ENCODE results near the gene SF3B2.
"Not testable (repeated sequence)": the region's sequence is repeated elsewhere in the genome, so short reads cannot be mapped to it uniquely, and the experiment has no call there.

SF3B2 gene

GRCh38 chr11:66072081-66072480, 19.9 kb downstream of the SF3B2 start:
- no peak for DNase-seq (ENCODE audit: low spot score)

- no peak for DNase-seq (ENCODE audit: low spot score)
Observed at GRCh38 chr11:66072518-66072917, 20.4 kb downstream of the SF3B2 start.

- DNase-seq (ENCODE audit: low spot score): no peak
Observed at GRCh38 chr11:66073669-66074068, 21.5 kb downstream of the SF3B2 start.

- no peak for DNase-seq (ENCODE audit: low spot score)
Observed at GRCh38 chr11:66075273-66075672, 23.1 kb downstream of the SF3B2 start.

GRCh38 chr11:66076561-66076960, 24.4 kb downstream of the SF3B2 start:
- no peak for DNase-seq (ENCODE audit: low spot score)

- DNase-seq (ENCODE audit: low spot score): no peak
Observed at GRCh38 chr11:66077927-66078326, 25.8 kb downstream of the SF3B2 start.

- DNase-seq (ENCODE audit: low spot score): not testable (repeated sequence)
Observed at GRCh38 chr11:66078949-66079348, 26.8 kb downstream of the SF3B2 start.

GRCh38 chr11:66080055-66080817, 28.1 kb downstream of the SF3B2 start:
- no peak for DNase-seq (ENCODE audit: low spot score)

- DNase-seq (ENCODE audit: low spot score): peak; percentile 79
Observed at GRCh38 chr11:66081505-66081904, 29.3 kb downstream of the SF3B2 start.

- DNase-seq (ENCODE audit: low spot score): peak; percentile 56
Observed at GRCh38 chr11:66082946-66083698, 31.0 kb downstream of the SF3B2 start.

- DNase-seq (ENCODE audit: low spot score): peak; percentile 30
Observed at GRCh38 chr11:66083767-66084166, 31.6 kb downstream of the SF3B2 start.

GRCh38 chr11:66084821-66085475, 32.8 kb downstream of the SF3B2 start:
- peak; percentile 48 for DNase-seq (ENCODE audit: low spot score)

GRCh38 chr11:66087148-66087908, 35.2 kb downstream of the SF3B2 start:
- DNase-seq (ENCODE audit: low spot score): no peak

- DNase-seq (ENCODE audit: low spot score): no peak
Observed at GRCh38 chr11:66089067-66089466, 36.9 kb downstream of the SF3B2 start.

GRCh38 chr11:66090288-66090687, 38.1 kb downstream of the SF3B2 start:
- no peak for DNase-seq (ENCODE audit: low spot score)

GRCh38 chr11:66092125-66092524, 40.0 kb downstream of the SF3B2 start:
- not testable (repeated sequence) for DNase-seq (ENCODE audit: low spot score)

- not testable (repeated sequence) for DNase-seq (ENCODE audit: low spot score)
Observed at GRCh38 chr11:66099746-66100145, 47.6 kb downstream of the SF3B2 start.

- DNase-seq (ENCODE audit: low spot score): peak; percentile 88
Observed at GRCh38 chr11:66100272-66101065, 48.3 kb downstream of the SF3B2 start.

GRCh38 chr11:66101066-66101464, 48.9 kb downstream of the SF3B2 start:
- no peak for DNase-seq (ENCODE audit: low spot score)

GRCh38 chr11:66104057-66104638, 52.0 kb downstream of the SF3B2 start:
- no peak for DNase-seq (ENCODE audit: low spot score)
